Activated naive CD4-positive, alpha-beta T cell treated with anti-CD3 and anti-CD28 coated beads, Interleukin-2, amount 10 ng/mL, durations not matched to agents 7 days and 5 days (primary cell): ENCODE results near the gene SMC3.
"Not testable (repeated sequence)": the region's sequence is repeated elsewhere in the genome, so short reads cannot be mapped to it uniquely, and the experiment has no call there.

Experiments
- CTCF ChIA-PET: fragments of 350-600 bp; sonication (Branson Sonifier 250); formaldehyde crosslinking; loops from one replicate; lab custom pipeline; 2021; ENCODE audit warnings: antibody characterized with exemption; lab: Charles Lee
- DNase-seq: peaks from one replicate; pipeline ENCODE4 v3.0.0-alpha.2; 2020
- H3K27ac Mint-ChIP-seq: one replicate; pipeline ENCODE4 v1.8.0; 2021; ENCODE audit warnings: mild to moderate bottlenecking, moderate library complexity, mixed read lengths
- H3K27me3 Mint-ChIP-seq: one replicate; pipeline ENCODE4 v1.8.0; 2021; ENCODE audit warnings: mild to moderate bottlenecking, mixed read lengths
- H3K36me3 Mint-ChIP-seq: one replicate; pipeline ENCODE4 v1.8.0; 2021; ENCODE audit warnings: mixed read lengths
- H3K4me1 Mint-ChIP-seq: one replicate; pipeline ENCODE4 v1.8.0; 2021; ENCODE audit warnings: mixed read lengths
- H3K4me3 Mint-ChIP-seq: one replicate; pipeline ENCODE4 v1.8.0; 2021; ENCODE audit warnings: mild to moderate bottlenecking, moderate library complexity, mixed read lengths
- H3K9me3 Mint-ChIP-seq: one replicate; pipeline ENCODE4 v1.8.0; 2021; ENCODE audit warnings: mixed read lengths

SMC3 gene

GRCh38 chr10:110628161-110628560, 60.7 kb downstream of the SMC3 start:
- Mint-ChIP-seq H3K4me1 (no peaks in the 10 kb centered on the region), H3K9me3 (no peaks in the 10 kb centered on the region), H3K36me3 (no peaks in the 10 kb centered on the region), H3K27me3 (peaks cover 25% of the 10 kb centered on the region), H3K27ac (no peak overlapping the region), H3K4me3 (no peak overlapping the region)
- CTCF ChIA-PET: no interaction called here
- no peak for DNase-seq

- DNase-seq: no peak
- CTCF ChIA-PET: interaction anchor here (0.6 kb wide), 1 partner anchor 9 kb away, joined by 3 read pairs; no protein-coding TSS in a partner anchor
- H3K4me1 Mint-ChIP-seq: no peaks in the 10 kb centered on the region
- H3K36me3 Mint-ChIP-seq: no peaks in the 10 kb centered on the region
- no peak overlapping the region for H3K4me3 Mint-ChIP-seq
- H3K27ac Mint-ChIP-seq: no peak overlapping the region
- H3K9me3 Mint-ChIP-seq: no peaks in the 10 kb centered on the region
- peaks cover 25% of the 10 kb centered on the region for H3K27me3 Mint-ChIP-seq
These were observed 62.2 kb downstream of the SMC3 start for GRCh38 chr10:110629680-110630191.

- Mint-ChIP-seq H3K36me3 (no peaks in the 10 kb centered on the region), H3K27me3 (peaks cover 15% of the 10 kb centered on the region), H3K9me3 (no peaks in the 10 kb centered on the region), H3K4me1 (no peaks in the 10 kb centered on the region), H3K27ac (no peak overlapping the region), H3K4me3 (no peak overlapping the region)
- CTCF ChIA-PET: no interaction called here
- no peak for DNase-seq
These were observed 64.4 kb downstream of the SMC3 start for GRCh38 chr10:110631934-110632333.

DNA sequence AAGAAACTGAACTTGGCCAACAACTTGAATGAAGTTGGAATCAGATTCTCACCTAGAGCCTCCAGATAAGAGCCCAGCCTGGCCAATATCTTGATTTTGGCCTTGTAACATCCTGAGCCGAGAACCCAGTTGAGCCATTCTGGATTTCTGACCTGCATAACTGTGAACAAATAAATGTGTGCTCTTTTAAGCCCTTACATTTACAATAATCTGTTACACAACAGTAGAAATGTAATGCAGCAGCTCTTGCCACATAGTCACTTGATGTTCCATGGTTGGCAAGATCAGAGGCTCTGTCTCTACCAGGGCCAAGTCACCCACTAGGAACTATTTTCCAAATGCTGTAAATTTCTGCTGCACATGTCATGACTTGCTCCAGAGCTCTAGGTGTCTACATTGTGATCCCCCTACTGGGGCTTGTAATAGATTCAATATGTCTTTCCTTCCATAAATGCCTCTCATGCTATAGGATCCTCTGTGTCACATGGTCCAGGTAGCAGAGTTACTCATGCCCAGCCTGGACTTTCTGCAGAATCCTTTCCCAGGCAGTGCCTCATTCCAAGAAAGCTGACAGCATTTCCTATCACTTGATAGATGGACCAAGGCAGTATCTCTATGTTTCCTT, 65.2 kb downstream of the SMC3 start:
- Mint-ChIP-seq H3K9me3 (no peaks in the 10 kb centered on the region), H3K36me3 (no peaks in the 10 kb centered on the region), H3K27me3 (peaks cover 19% of the 10 kb centered on the region), H3K4me3 (no peak overlapping the region), H3K27ac (no peak overlapping the region), H3K4me1 (no peaks in the 10 kb centered on the region)
- CTCF ChIA-PET: interaction anchor here (0.8 to 1.2 kb wide), 2 partner anchors 20 to 33 kb away, joined by 3 read pairs; no protein-coding TSS in a partner anchor
- DNase-seq: no peak

GRCh38 chr10:110634527-110635209, 67.2 kb downstream of the SMC3 start:
- Mint-ChIP-seq H3K9me3 (no peaks in the 10 kb centered on the region), H3K27me3 (peaks cover 26% of the 10 kb centered on the region), H3K27ac (no peak overlapping the region), H3K36me3 (no peaks in the 10 kb centered on the region), H3K4me3 (no peak overlapping the region), H3K4me1 (no peaks in the 10 kb centered on the region)
- DNase-seq: no peak
- CTCF ChIA-PET: interaction anchor here (0.7 kb wide), 1 partner anchor 173 kb away, joined by 3 read pairs; no protein-coding TSS in a partner anchor

DNA sequence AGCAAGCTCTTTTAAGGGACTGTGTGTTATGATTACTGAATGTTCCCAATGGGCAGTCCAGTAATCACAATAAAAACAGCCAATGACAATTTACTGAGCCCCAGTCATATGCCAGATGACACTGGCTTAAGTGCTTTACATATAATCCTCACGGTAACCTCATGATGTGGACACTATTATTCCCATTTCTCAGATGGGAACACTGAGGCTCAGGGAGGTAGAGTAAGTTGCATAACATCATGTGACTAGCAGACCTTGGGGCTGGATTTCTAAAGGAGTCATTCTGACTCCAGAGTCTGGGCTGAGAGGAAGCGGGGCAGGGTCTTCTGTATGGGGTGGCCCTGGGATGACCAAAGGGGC, 69.1 kb downstream of the SMC3 start:
- H3K27ac Mint-ChIP-seq: no peak overlapping the region
- peaks cover 30% of the 10 kb centered on the region for H3K27me3 Mint-ChIP-seq
- no peak overlapping the region for H3K4me3 Mint-ChIP-seq
- CTCF ChIA-PET: no interaction called here
- DNase-seq: no peak
- no peaks in the 10 kb centered on the region for H3K9me3 Mint-ChIP-seq
- H3K4me1 Mint-ChIP-seq: peaks cover 6% of the 10 kb centered on the region
- no peaks in the 10 kb centered on the region for H3K36me3 Mint-ChIP-seq

- Mint-ChIP-seq H3K36me3 (no peaks in the 10 kb centered on the region), H3K27me3 (peaks cover 34% of the 10 kb centered on the region), H3K9me3 (no peaks in the 10 kb centered on the region), H3K27ac (no peak overlapping the region), H3K4me1 (peaks cover 9% of the 10 kb centered on the region), H3K4me3 (no peak overlapping the region)
- CTCF ChIA-PET: no interaction called here
- no peak for DNase-seq
These were observed 69.5 kb downstream of the SMC3 start for GRCh38 chr10:110636932-110637557.

DNA sequence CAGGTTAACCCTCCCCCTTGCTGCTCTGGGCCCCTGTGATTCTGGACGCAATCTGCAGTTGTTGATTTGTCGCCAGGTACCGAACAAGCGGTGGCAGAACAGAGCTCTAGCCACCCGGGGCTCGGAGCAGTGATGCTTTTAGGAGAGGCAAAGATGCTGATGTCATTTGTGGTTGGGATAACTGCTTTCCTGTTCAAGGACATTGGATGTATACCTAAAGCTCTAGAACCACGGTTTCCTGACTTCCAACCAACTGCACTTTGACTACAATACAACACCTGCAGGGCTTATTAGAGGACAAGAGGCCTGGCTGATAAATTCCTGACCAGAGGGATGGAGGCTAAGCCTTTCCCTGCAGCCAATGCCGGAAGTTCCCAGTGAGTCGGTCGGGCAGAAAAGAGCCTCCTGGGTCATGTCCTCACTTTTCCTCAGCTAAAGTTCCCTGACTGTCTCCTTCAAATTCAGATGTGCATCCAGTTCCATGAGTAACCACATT, 70.1 kb downstream of the SMC3 start:
- no peak for DNase-seq
- H3K4me1 Mint-ChIP-seq: peaks cover 14% of the 10 kb centered on the region
- H3K9me3 Mint-ChIP-seq: no peaks in the 10 kb centered on the region
- H3K27me3 Mint-ChIP-seq: peaks cover 39% of the 10 kb centered on the region
- CTCF ChIA-PET: no interaction called here
- peaks cover under 1% of the 10 kb centered on the region for H3K36me3 Mint-ChIP-seq
- no peak overlapping the region for H3K4me3 Mint-ChIP-seq
- H3K27ac Mint-ChIP-seq: no peak overlapping the region

DNA sequence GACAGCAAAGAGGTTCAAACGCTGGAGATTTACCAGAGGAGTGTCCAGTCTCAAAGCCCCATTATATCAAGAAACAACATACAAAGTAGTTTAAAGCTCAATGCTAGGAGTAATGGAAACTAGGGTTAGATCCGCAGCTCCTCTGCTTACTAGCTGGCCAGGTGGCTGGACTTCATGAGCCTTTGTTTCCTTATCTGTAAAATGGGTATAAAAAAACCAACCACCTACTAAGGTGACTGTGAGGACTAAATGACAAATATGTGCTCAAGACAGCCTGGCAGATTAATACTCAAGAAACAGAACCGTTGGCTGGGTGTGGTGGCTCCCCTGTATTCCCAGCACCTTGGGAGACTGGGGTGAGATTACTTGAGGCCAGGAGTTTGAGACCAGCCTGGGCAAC, 70.8 kb downstream of the SMC3 start:
- no peak for DNase-seq
- no peaks in the 10 kb centered on the region for H3K9me3 Mint-ChIP-seq
- H3K27ac Mint-ChIP-seq: no peak overlapping the region
- H3K27me3 Mint-ChIP-seq: peaks cover 46% of the 10 kb centered on the region
- peaks cover 21% of the 10 kb centered on the region for H3K4me1 Mint-ChIP-seq
- CTCF ChIA-PET: interaction anchor here (1.0 kb wide), 1 partner anchor 33 kb away, joined by 3 read pairs; no protein-coding TSS in a partner anchor
- H3K4me3 Mint-ChIP-seq: no peak overlapping the region
- peaks cover 2% of the 10 kb centered on the region for H3K36me3 Mint-ChIP-seq

DNA sequence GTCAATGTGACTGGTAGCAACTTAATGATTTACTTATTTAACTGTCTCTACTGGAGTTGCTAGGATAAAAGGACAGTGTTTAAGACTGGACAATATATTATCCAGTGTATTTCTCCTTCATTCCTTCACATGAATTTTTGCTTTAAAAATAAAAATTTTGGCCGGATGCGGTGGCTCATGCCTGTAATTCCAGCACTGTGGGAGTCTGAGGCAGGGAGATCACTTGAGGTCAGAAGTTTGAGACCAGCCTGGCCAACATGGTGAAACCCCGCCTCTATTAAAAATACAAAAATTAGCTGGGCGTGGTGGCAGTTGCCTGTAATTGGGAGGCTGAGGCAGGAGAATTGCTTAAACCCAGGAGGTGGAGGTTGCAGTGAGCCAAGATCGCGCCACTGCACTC, 71.6 kb downstream of the SMC3 start:
- peaks cover 24% of the 10 kb centered on the region for H3K4me1 Mint-ChIP-seq
- not testable (repeated sequence) for H3K36me3 Mint-ChIP-seq, H3K4me3 Mint-ChIP-seq, H3K9me3 Mint-ChIP-seq, DNase-seq, H3K27ac Mint-ChIP-seq
- peaks cover 54% of the 10 kb centered on the region for H3K27me3 Mint-ChIP-seq
- CTCF ChIA-PET: interaction anchor here (0.7 to 1.0 kb wide), 2 partner anchors 9 to 34 kb away, joined by 3 read pairs; no protein-coding TSS in a partner anchor

DNA sequence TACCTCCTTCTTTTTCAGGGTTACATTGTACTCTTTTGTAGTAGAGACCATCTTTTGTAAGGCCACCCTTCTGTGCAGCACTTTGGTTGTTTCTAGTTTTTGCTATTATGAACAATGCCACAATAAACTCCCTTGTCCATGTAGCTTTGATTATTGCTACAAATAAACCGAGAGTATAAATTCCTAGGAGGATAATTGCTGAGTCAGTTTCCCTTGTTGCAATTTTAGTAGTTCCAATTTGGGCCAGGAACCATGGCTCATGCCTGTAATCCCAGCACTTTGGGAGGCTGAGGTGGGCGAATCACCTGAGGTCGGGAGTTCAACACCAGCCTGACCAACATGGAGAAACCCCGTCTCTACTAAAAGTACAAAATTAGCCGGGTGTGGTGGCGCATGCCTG, 72.4 kb downstream of the SMC3 start:
- H3K4me3 Mint-ChIP-seq, DNase-seq, H3K27ac Mint-ChIP-seq, H3K36me3 Mint-ChIP-seq, CTCF ChIA-PET, H3K9me3 Mint-ChIP-seq: not testable (repeated sequence)
- peaks cover 62% of the 10 kb centered on the region for H3K27me3 Mint-ChIP-seq
- H3K4me1 Mint-ChIP-seq: peaks cover 28% of the 10 kb centered on the region

DNA sequence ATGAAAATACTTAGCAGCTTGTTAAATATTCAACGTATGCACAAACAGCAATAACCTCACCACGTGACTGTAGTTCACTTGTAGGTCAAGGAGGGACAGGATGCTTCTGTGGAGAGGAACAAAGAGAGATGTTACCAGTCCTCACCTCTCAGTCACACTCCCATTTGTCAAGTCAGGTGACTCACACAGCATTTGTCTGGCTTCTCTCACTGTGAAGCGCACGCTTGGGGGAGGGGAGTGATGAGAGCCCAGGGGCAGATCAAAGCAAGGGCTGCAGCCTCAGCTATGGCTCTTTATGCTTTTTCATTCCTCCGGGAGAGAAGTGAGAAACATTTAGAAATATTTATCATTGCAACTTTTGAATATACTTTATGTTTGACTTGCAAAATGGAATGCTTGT, 73.8 kb downstream of the SMC3 start:
- peak; percentile 51 for DNase-seq
- H3K36me3 Mint-ChIP-seq: peaks cover 2% of the 10 kb centered on the region
- peaks cover 31% of the 10 kb centered on the region for H3K4me1 Mint-ChIP-seq
- no peak overlapping the region for H3K4me3 Mint-ChIP-seq
- peaks cover 72% of the 10 kb centered on the region for H3K27me3 Mint-ChIP-seq
- no peaks in the 10 kb centered on the region for H3K9me3 Mint-ChIP-seq
- H3K27ac Mint-ChIP-seq: no peak overlapping the region
- CTCF ChIA-PET: interaction anchor here (1.0 to 2.2 kb wide), 3 partner anchors 10 to 31 kb away, joined by 4 to 7 read pairs (median 4); no protein-coding TSS in a partner anchor

- Mint-ChIP-seq H3K4me3 (peak overlapping the region; percentile 58), H3K4me1 (peaks cover 31% of the 10 kb centered on the region), H3K27ac (peak overlapping the region; percentile 73), H3K9me3 (no peaks in the 10 kb centered on the region), H3K36me3 (peaks cover 2% of the 10 kb centered on the region), H3K27me3 (peaks cover 67% of the 10 kb centered on the region)
- CTCF ChIA-PET: interaction anchor here (1.5 to 2.2 kb wide), 2 partner anchors 9 to 30 kb away, joined by 4 to 7 read pairs; no protein-coding TSS in a partner anchor
- DNase-seq: no peak
These were observed 74.9 kb downstream of the SMC3 start for GRCh38 chr10:110642204-110643034.
